SK-N-MC (cell line): ENCODE data around the gene SLC4A5.

Source experiments
- EZH2 ChIP-seq: fragments of 200-600 bp; sonication (generic); IDR thresholded peaks from one replicate; pipeline ENCODE4 v1.6.1; 2017; ENCODE audit warnings: antibody characterized with exemption
- FOXP2 ChIP-seq: optimal IDR thresholded peaks from 2 replicates; pipeline ENCODE3; 2011; ENCODE audit warnings: mild to moderate bottlenecking, moderate library complexity; ENCODE audit not compliant: insufficient read depth; ENCODE audit errors: extremely low read length, control extremely low read depth
- POLR2AphosphoS5 ChIP-seq: IDR thresholded peaks from 2 replicates; pipeline ENCODE4 v1.6.1; 2012; ENCODE audit warnings: mild to moderate bottlenecking, low read depth, low read length, borderline replicate concordance

GRCh38 chr2:74347742-74348141 is 4.5 kb upstream of the SLC4A5 start:
- TF ChIP-seq FOXP2, result no peak
- TF ChIP-seq POLR2AphosphoS5, result no peak
- no peak for TF ChIP-seq EZH2
